Mesendoderm (in vitro differentiated cells): Measurements from ENCODE around the gene HNRNPU.

Experiments
- DNase-seq: peaks from one replicate; pipeline ENCODE4 v3.0.0; 2013
- H2AK5ac ChIP-seq: 2 replicates; pipeline ENCODE4 v1.6.1; 2013; ENCODE audit warnings: low read length, inconsistent platforms
- H2BK120ac ChIP-seq: 2 replicates; pipeline ENCODE4 v1.6.1; 2013; ENCODE audit warnings: low read depth, mild to moderate bottlenecking, low read length, moderate library complexity, mixed read lengths
- H2BK15ac ChIP-seq: replicated peaks from 2 replicates; pipeline ENCODE4 v1.6.1; 2013; ENCODE audit warnings: low read depth, mild to moderate bottlenecking, moderate library complexity
- H2BK5ac ChIP-seq: 2 replicates; pipeline ENCODE4 v1.6.1; 2013; ENCODE audit warnings: low read length, inconsistent platforms
- H3K18ac ChIP-seq: 2 replicates; pipeline ENCODE4 v1.6.1; 2013; ENCODE audit warnings: mild to moderate bottlenecking, low read length, mixed read lengths
- H3K23ac ChIP-seq: one replicate; pipeline ENCODE4 v1.6.1; 2013; ENCODE audit warnings: low read length
- H3K27ac ChIP-seq: 2 replicates; pipeline ENCODE4 v1.5.1; 2013; ENCODE audit warnings: low read depth, mild to moderate bottlenecking, inconsistent platforms, low read length, moderate library complexity
- H3K27me3 ChIP-seq: 2 replicates; pipeline ENCODE4 v1.6.1; 2013; ENCODE audit warnings: low read length, control low read depth, mild to moderate bottlenecking, inconsistent platforms; ENCODE audit not compliant: insufficient read depth, poor library complexity
- H3K36me3 ChIP-seq: 2 replicates; pipeline ENCODE4 v1.6.1; 2013; ENCODE audit warnings: low read length, inconsistent platforms; ENCODE audit not compliant: control insufficient read depth, insufficient read depth
- H3K4ac ChIP-seq: one replicate; pipeline ENCODE4 v1.6.1; 2013; ENCODE audit warnings: low read depth, mild to moderate bottlenecking, low read length, moderate library complexity
- H3K4me1 ChIP-seq: 2 replicates; pipeline ENCODE4 v1.6.1; 2013; ENCODE audit warnings: low read depth, low read length, inconsistent platforms; ENCODE audit not compliant: control insufficient read depth
- H3K4me2 ChIP-seq: 2 replicates; pipeline ENCODE4 v1.6.1; 2013; ENCODE audit warnings: low read length
- H3K4me3 ChIP-seq: 2 replicates; pipeline ENCODE4 v1.5.1; 2013; ENCODE audit warnings: mild to moderate bottlenecking, low read length
- H3K56ac ChIP-seq: one replicate; pipeline ENCODE4 v1.6.1; 2013; ENCODE audit warnings: low read length
- H3K79me1 ChIP-seq: 2 replicates; pipeline ENCODE4 v1.6.1; 2013; ENCODE audit warnings: low read length, inconsistent platforms
- H3K79me2 ChIP-seq: 2 replicates; pipeline ENCODE4 v1.6.1; 2013; ENCODE audit warnings: mild to moderate bottlenecking, low read length; ENCODE audit not compliant: control insufficient read depth, insufficient read depth
- H3K9ac ChIP-seq: 2 replicates; pipeline ENCODE4 v1.6.1; 2013; ENCODE audit warnings: low read length, inconsistent platforms
- H4K5ac ChIP-seq: one replicate; pipeline ENCODE4 v1.6.1; 2013; ENCODE audit warnings: low read length
- H4K8ac ChIP-seq: one replicate; pipeline ENCODE4 v1.6.1; 2013; ENCODE audit warnings: low read depth, mild to moderate bottlenecking, control low read depth, low read length, moderate library complexity
- WGBS: extraction: QIAGEN DNeasy Blood & Tissue Kit; methylation state at CpG from one replicate; pipeline ENCODE4 v1.1.7; 2013; ENCODE audit warnings: low lambda C conversion rate, missing lambda C conversion rate; ENCODE audit not compliant: insufficient coverage; ENCODE audit errors: extremely low coverage; 5-methylcytosine and 5-hydroxymethylcytosine counted together

The HNRNPU gene

GRCh38 chr1:244876228-244876910 lies 12.0 kb upstream of the HNRNPU start:
- H3K23ac ChIP-seq: no peak overlapping the region
- no peak overlapping the region for H2BK5ac ChIP-seq
- no CpG with 5 or more reads among the region's 8 CpGs for WGBS
- H3K9ac ChIP-seq: no peak overlapping the region
- H3K56ac ChIP-seq: no peak overlapping the region
- H3K79me1 ChIP-seq: no peaks in the 10 kb centered on the region
- no peaks in the 10 kb centered on the region for H3K36me3 ChIP-seq
- no peak overlapping the region for H3K4ac ChIP-seq
- no peak overlapping the region for H2BK120ac ChIP-seq
- H3K79me2 ChIP-seq: no peaks in the 10 kb centered on the region
- H2BK15ac ChIP-seq: no peak overlapping the region
- no peak overlapping the region for H3K4me3 ChIP-seq
- no peak overlapping the region for H4K5ac ChIP-seq
- H4K8ac ChIP-seq: no peak overlapping the region
- no peak for DNase-seq
- no peak overlapping the region for H2AK5ac ChIP-seq
- no peaks in the 10 kb centered on the region for H3K4me1 ChIP-seq
- H3K18ac ChIP-seq: no peak overlapping the region
- H3K27ac ChIP-seq: no peak overlapping the region
- H3K4me2 ChIP-seq: no peak overlapping the region
- no peaks in the 10 kb centered on the region for H3K27me3 ChIP-seq

- Histone ChIP-seq H3K18ac (no peak overlapping the region), H3K27ac (no peak overlapping the region), H3K56ac (no peak overlapping the region), H3K4ac (no peak overlapping the region), H4K8ac (no peak overlapping the region), H4K5ac (no peak overlapping the region), H3K27me3 (no peaks in the 10 kb centered on the region), H3K79me1 (no peaks in the 10 kb centered on the region), H3K4me3 (no peak overlapping the region), H3K23ac (no peak overlapping the region), H3K36me3 (no peaks in the 10 kb centered on the region), H3K9ac (no peak overlapping the region), H3K4me2 (no peak overlapping the region), H3K79me2 (no peaks in the 10 kb centered on the region), H2BK120ac (no peak overlapping the region), H2BK15ac (no peak overlapping the region), H2BK5ac (no peak overlapping the region), H3K4me1 (no peaks in the 10 kb centered on the region), H2AK5ac (no peak overlapping the region)
- peak; percentile 68 for DNase-seq
- no CpG with 5 or more reads among the region's 7 CpGs for WGBS
Observed at GRCh38 chr1:244874974-244875579, 10.7 kb upstream of the HNRNPU start.

- Histone ChIP-seq H2BK15ac (no peak overlapping the region), H3K4ac (no peak overlapping the region), H3K4me2 (no peak overlapping the region), H3K27me3 (no peaks in the 10 kb centered on the region), H2BK5ac (no peak overlapping the region), H3K23ac (no peak overlapping the region), H3K4me1 (no peaks in the 10 kb centered on the region), H3K27ac (no peak overlapping the region), H3K79me2 (no peaks in the 10 kb centered on the region), H4K8ac (no peak overlapping the region), H4K5ac (no peak overlapping the region), H3K36me3 (no peaks in the 10 kb centered on the region), H3K9ac (no peak overlapping the region), H3K56ac (no peak overlapping the region), H3K79me1 (no peaks in the 10 kb centered on the region), H3K4me3 (no peak overlapping the region), H3K18ac (no peak overlapping the region), H2BK120ac (no peak overlapping the region), H2AK5ac (no peak overlapping the region)
- no CpG with 5 or more reads among the region's 4 CpGs for WGBS
- DNase-seq: no peak
Observed at GRCh38 chr1:244869950-244870349, 5.6 kb upstream of the HNRNPU start.

- no CpG with 5 or more reads among the region's 12 CpGs for WGBS
- H4K5ac ChIP-seq: no peak overlapping the region
- H3K9ac ChIP-seq: no peak overlapping the region
- no peak overlapping the region for H3K4me2 ChIP-seq
- H2BK120ac ChIP-seq: no peak overlapping the region
- H3K4me1 ChIP-seq: no peaks in the 10 kb centered on the region
- no peaks in the 10 kb centered on the region for H3K27me3 ChIP-seq
- no peak overlapping the region for H3K23ac ChIP-seq
- H3K36me3 ChIP-seq: no peaks in the 10 kb centered on the region
- H3K4me3 ChIP-seq: no peak overlapping the region
- H3K4ac ChIP-seq: no peak overlapping the region
- no peak overlapping the region for H3K27ac ChIP-seq
- H2BK5ac ChIP-seq: no peak overlapping the region
- H2AK5ac ChIP-seq: no peak overlapping the region
- no peak overlapping the region for H3K18ac ChIP-seq
- no peaks in the 10 kb centered on the region for H3K79me2 ChIP-seq
- H3K56ac ChIP-seq: no peak overlapping the region
- no peak overlapping the region for H2BK15ac ChIP-seq
- no peak overlapping the region for H4K8ac ChIP-seq
- DNase-seq: no peak
- no peaks in the 10 kb centered on the region for H3K79me1 ChIP-seq
Observed at GRCh38 chr1:244869364-244869827, 5.1 kb upstream of the HNRNPU start.

- Histone ChIP-seq H2BK5ac (no peak overlapping the region), H2BK15ac (no peak overlapping the region), H3K4me3 (no peak overlapping the region), H3K27me3 (no peaks in the 10 kb centered on the region), H3K18ac (no peak overlapping the region), H3K36me3 (no peaks in the 10 kb centered on the region), H3K56ac (peak overlapping the region; percentile 25), H3K4ac (no peak overlapping the region), H3K79me1 (no peaks in the 10 kb centered on the region), H2AK5ac (no peak overlapping the region), H3K23ac (no peak overlapping the region), H3K4me1 (no peaks in the 10 kb centered on the region), H3K79me2 (peaks cover 6% of the 10 kb centered on the region), H2BK120ac (no peak overlapping the region), H4K8ac (no peak overlapping the region), H3K4me2 (no peak overlapping the region), H3K9ac (no peak overlapping the region), H4K5ac (no peak overlapping the region), H3K27ac (no peak overlapping the region)
- DNase-seq: no peak
- WGBS: no CpG with 5 or more reads among the region's 23 CpGs
Observed at GRCh38 chr1:244868484-244869363, 4.4 kb upstream of the HNRNPU start.
